ENCODE measurements around the gene DTNB. TPM values are rescaled to one million over a fixed set of nuclear protein-coding genes. Genes with fewer than 3 reads are reported as not detected.

The DTNB gene
- total and polyA plus RNA-seq, 10 of the 15 experiments (the other 5 are each of a cell fraction or from before 2014, with no cell fraction given): 4.5 to 30.6 (median 11.9) TPM

DNA sequence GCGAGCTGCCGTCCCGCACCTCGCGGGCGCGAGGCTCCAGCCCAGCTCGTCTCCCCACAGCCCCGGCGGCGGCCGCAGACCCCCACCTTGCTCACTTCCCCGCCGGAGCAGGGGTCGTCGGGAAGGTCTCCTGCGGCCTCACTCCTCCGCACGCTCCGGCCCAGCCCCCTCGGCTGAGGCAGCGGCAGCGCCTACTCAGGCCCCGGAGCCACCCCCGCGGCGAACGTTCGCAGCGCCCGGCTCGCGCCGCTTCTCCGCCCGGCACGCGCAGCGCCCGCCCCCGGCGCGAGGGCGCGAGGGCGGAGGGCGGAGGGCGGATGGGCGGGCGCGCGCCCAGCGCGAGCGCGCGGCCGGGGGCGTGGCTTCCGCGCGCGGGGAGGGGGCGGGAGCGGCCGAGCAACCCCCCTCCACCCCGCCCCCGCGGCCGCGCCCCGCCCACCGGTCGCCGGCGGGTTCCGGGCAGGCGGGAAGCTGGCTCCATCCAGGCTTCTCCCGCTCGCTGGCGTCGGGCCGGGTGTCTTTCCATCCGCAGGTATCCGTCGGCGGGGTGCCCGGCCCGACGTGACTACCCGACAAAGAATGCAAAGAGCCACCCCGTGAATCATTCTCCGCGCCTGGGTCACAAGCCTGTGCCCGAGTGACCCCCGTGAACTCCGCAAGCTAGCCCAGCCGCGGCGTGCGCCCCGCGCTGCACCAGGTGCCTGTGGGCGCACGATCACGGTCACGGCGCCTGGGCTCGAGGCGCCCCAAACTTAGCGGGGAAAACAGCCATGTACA, at the start of gene DTNB (continued):
- TF ChIP-seq EZH2 (IDR thresholded peaks at IDR 0.05; ENCODE audit: borderline replicate concordance, control insufficient read depth, low read depth, low read length) (no peak), ZNF274 (IDR thresholded peaks at IDR 0.05; ENCODE audit: insufficient read depth, insufficient read length) (no peak), SP1 (IDR thresholded peaks at IDR 0.05; ENCODE audit: low read depth, low read length) (no peak), FOXM1 (IDR thresholded peaks at IDR 0.05; ENCODE audit: low read depth, low read length) (no peak), NR2C2 (IDR thresholded peaks at IDR 0.05; ENCODE audit: borderline replicate concordance, control insufficient read depth, insufficient read length, low read depth) (no peak), RB1 (IDR thresholded peaks at IDR 0.05; ENCODE audit: borderline replicate concordance) (peak; percentile 57; the same call in 1 of the 2 replicates), NFIC (IDR thresholded peaks at IDR 0.05; ENCODE audit: low read depth, low read length) (no peak), ZNF384 (IDR thresholded peaks at IDR 0.05; ENCODE audit: borderline replicate concordance, low read depth, low read length) (no peak), NFXL1 (IDR thresholded peaks at IDR 0.05; ENCODE audit: borderline replicate concordance) (no peak), ASH2L (IDR thresholded peaks at IDR 0.05; ENCODE audit: borderline replicate concordance, low read depth) (no peak), SMARCA5 (IDR thresholded peaks at IDR 0.05) (no peak), POU2F2 (IDR thresholded peaks at IDR 0.05; ENCODE audit: borderline replicate concordance, low read depth, low read length) (no peak), CHD1 (IDR thresholded peaks at IDR 0.05; ENCODE audit: low read depth, low read length) (no peak), BHLHE40 (IDR thresholded peaks at IDR 0.05; ENCODE audit: borderline replicate concordance in 1 of 2, low read depth in 2 of 2, low read length in 1 of 2) (peak; percentile 43 to 88; a peak in 3 of 4 replicates), BCL11A (IDR thresholded peaks at IDR 0.05; ENCODE audit: low read depth, low read length) (no peak), SMC3 (IDR thresholded peaks at IDR 0.05; ENCODE audit: borderline replicate concordance, low read length) (no peak)
- TF ChIP-seq, protein P1, sequence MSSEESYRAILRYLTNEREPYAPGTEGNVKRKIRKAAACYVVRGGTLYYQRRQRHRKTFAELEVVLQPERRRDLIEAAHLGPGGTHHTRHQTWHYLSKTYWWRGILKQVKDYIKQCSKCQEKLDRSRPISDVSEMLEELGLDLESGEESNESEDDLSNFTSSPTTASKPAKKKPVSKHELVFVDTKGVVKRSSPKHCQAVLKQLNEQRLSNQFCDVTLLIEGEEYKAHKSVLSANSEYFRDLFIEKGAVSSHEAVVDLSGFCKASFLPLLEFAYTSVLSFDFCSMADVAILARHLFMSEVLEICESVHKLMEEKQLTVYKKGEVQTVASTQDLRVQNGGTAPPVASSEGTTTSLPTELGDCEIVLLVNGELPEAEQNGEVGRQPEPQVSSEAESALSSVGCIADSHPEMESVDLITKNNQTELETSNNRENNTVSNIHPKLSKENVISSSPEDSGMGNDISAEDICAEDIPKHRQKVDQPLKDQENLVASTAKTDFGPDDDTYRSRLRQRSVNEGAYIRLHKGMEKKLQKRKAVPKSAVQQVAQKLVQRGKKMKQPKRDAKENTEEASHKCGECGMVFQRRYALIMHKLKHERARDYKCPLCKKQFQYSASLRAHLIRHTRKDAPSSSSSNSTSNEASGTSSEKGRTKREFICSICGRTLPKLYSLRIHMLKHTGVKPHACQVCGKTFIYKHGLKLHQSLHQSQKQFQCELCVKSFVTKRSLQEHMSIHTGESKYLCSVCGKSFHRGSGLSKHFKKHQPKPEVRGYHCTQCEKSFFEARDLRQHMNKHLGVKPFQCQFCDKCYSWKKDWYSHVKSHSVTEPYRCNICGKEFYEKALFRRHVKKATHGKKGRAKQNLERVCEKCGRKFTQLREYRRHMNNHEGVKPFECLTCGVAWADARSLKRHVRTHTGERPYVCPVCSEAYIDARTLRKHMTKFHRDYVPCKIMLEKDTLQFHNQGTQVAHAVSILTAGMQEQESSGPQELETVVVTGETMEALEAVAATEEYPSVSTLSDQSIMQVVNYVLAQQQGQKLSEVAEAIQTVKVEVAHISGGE (CRISPR knock-in tag; IDR thresholded peaks at IDR 0.05): no peak
- TF ChIP-seq, protein P2, sequence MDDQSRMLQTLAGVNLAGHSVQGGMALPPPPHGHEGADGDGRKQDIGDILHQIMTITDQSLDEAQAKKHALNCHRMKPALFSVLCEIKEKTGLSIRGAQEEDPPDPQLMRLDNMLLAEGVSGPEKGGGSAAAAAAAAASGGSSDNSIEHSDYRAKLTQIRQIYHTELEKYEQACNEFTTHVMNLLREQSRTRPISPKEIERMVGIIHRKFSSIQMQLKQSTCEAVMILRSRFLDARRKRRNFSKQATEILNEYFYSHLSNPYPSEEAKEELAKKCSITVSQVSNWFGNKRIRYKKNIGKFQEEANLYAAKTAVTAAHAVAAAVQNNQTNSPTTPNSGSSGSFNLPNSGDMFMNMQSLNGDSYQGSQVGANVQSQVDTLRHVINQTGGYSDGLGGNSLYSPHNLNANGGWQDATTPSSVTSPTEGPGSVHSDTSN (IDR thresholded peaks at IDR 0.05; ENCODE audit: insufficient replicate concordance, low read depth, low read length): no peak
- TF ChIP-seq, protein P3, sequence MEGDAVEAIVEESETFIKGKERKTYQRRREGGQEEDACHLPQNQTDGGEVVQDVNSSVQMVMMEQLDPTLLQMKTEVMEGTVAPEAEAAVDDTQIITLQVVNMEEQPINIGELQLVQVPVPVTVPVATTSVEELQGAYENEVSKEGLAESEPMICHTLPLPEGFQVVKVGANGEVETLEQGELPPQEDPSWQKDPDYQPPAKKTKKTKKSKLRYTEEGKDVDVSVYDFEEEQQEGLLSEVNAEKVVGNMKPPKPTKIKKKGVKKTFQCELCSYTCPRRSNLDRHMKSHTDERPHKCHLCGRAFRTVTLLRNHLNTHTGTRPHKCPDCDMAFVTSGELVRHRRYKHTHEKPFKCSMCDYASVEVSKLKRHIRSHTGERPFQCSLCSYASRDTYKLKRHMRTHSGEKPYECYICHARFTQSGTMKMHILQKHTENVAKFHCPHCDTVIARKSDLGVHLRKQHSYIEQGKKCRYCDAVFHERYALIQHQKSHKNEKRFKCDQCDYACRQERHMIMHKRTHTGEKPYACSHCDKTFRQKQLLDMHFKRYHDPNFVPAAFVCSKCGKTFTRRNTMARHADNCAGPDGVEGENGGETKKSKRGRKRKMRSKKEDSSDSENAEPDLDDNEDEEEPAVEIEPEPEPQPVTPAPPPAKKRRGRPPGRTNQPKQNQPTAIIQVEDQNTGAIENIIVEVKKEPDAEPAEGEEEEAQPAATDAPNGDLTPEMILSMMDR (IDR thresholded peaks at IDR 0.05 in 2 of 3, conservative IDR thresholded peaks at IDR 0.05 in 1 of 3; ENCODE audit: control insufficient read depth in 2 of 3, extremely low read depth in 1 of 3, insufficient read depth in 1 of 3, low read depth in 3 of 3, low read length in 3 of 3): no peak
- TF ChIP-seq, protein P4, sequence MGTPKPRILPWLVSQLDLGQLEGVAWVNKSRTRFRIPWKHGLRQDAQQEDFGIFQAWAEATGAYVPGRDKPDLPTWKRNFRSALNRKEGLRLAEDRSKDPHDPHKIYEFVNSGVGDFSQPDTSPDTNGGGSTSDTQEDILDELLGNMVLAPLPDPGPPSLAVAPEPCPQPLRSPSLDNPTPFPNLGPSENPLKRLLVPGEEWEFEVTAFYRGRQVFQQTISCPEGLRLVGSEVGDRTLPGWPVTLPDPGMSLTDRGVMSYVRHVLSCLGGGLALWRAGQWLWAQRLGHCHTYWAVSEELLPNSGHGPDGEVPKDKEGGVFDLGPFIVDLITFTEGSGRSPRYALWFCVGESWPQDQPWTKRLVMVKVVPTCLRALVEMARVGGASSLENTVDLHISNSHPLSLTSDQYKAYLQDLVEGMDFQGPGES (IDR thresholded peaks at IDR 0.05): no peak

Data from GM12878 (cell line).